GM10266 (cell line): ENCODE measurements around the gene RENBP.

Experiments
- DNase-seq: peaks from one replicate; pipeline ENCODE4 v3.0.0; 2012; ENCODE audit errors: extremely low spot score
- CTCF ChIP-seq: IDR thresholded peaks from 2 replicates; pipeline ENCODE4 v1.5.1; 2012; ENCODE audit warnings: mild to moderate bottlenecking, low read depth; ENCODE audit not compliant: control insufficient read depth, insufficient read depth; ENCODE audit errors: missing control alignments

The RENBP gene

DNA sequence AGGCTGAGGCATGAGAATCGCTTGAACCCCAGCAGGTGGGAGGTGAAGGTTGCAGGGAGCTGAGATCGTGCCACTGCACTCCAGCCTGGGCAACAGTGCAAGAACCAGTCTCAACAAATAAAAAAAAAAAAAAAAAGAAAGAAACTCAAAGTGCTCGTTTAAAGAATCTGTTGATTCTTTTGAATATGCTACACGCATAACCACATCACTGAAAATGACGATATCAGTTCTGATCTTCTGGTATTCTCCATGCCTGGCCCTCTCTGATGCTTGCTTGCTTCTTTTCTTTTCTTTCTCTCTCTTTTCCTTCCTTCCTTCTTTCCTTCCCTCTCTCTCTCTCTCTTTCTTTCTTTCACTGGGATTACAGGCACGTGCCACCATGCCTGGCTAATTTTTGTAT lies 32.6 kb downstream of the RENBP start:
- TF ChIP-seq CTCF: no peak
- DNase-seq: no peak

DNA sequence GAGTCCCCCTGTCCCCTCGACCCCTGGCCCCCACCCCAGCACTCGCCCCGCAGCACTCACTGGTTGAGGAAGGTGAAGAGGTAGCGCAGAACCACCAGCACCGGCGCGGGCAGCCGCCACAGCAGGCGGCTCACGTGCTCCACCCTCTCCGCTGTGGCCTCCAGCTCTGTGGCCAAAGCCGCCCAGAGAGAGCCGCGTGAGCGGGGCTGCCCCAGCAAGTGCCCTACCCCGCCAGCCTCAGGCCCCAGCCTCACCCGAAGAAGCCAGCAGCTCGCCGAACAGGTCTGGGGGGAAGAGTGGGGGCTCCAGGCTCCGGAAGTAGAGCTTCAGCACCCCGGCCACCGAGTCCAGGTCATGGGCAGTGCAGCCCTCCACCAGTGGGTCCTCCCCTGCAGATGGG lies 34.0 kb downstream of the RENBP start:
- DNase-seq: no peak

GRCh38 chrX:153909980-153910360 lies 34.5 kb downstream of the RENBP start:
- DNase-seq: no peak
- no peak for TF ChIP-seq CTCF

More for the DNA sequence above, 34.0 kb downstream of the RENBP start:
- TF ChIP-seq CTCF: no peak

DNA sequence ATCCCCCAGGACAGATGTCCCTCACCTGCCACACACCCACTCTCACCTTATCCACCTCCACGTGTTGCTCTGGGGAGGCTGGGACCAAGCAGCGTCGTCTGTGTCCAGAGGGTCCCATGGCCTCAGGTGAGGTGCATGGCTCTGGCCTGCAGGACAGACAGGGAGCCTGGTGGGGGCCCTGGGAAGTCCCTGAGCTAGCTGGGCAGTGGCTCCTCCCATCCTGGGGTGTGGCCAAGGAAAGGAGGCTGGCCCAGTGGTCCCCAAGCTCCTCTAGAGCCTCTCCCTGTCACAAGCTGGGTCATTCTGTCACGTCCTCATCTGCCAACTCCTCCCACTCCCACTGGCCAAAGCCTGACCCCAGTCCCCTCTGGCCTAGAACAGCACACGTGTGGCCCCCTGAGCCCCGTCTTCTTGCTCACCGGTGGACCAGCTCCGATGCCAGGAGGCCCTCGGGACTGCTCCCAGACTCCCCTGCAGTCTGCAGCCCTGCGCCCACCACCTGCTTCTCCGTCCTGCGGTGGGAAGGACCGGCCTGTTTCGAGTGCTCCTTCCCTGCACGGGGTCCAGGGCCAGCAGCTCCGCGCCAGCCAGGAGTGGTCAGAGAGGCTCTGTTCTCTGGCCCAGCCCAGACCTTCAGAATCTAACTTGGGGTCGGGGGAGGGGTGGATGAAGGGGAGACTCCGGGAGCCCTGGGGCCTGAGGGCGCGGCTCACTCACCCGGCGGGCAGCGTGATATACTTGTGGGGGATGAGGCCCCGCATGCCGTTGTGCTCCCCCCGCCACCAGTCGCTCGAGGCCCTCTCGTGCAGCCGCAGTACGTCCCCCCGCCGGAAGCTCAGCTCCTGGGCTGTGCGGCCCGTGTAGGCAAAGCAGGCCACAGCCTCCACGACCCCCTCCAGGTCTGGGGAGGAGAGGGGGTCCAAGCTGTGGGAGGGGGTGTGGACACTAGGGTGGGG lies 35.1 kb downstream of the RENBP start:
- peak; percentile 71 for DNase-seq
- TF ChIP-seq CTCF: no peak

DNA sequence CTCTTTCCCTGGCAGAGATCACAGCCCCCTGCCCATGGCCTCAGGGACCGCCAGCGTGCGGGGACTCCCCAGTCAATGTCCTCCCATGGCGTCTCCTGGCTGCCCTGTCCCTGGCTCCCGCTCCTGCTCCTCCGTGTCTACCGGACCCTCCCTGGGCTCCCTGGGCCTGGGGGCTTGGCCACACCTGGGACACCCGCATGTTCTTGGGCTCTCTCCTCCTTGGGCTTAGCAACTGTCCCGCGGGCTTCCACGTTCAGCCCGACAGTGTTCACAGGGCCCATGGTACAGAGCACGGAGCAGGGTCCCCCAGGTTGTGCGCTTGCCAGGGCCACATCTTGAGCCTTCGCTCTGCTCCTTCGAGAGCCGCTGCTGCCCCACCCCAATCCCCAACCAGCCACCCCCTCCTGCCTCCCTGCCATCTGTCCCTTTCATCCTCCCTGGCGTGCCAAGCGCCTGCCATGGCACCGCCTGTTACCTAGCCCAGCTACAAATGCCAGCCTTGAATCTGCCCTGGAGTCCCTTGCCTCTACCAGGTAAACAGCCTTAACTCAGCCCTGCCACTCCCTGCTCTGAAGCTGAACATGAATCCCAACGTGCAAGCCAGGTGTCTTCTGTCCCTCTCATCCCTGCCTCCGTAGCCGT lies 36.1 kb downstream of the RENBP start:
- no peak for DNase-seq
- TF ChIP-seq CTCF: no peak

DNA sequence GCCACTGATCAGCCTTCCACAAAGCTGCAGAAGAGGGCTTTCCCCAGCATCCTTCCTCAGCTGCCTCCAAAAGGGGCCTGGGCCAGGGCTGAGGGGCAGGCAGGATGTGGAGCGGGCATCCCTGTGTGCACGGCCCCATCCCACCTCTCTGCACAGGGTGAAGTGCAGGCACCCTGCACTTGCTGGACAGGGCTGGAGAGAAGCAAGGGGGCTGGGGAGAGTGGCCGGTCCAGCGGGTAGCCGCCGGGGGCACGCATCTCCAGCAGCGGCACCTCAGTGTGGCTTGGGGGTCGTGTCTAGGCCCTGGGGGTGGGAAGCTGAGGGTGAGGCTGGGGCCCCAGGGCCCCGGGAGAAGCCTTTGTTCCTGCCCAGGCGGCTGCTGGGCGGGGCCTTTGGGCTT lies 37.0 kb downstream of the RENBP start:
- DNase-seq: no peak
- no peak for TF ChIP-seq CTCF
